GM21381 (cell line): ENCODE results near the gene PMAIP1.

Experiments
- ATAC-seq: cut with Tn5 transposase; IDR thresholded peaks from one replicate; pipeline ENCODE4 v1.9.1; 2021; ENCODE audit warnings: mild to moderate bottlenecking, moderate library complexity; ENCODE audit not compliant: unreplicated experiment

Gene PMAIP1

DNA sequence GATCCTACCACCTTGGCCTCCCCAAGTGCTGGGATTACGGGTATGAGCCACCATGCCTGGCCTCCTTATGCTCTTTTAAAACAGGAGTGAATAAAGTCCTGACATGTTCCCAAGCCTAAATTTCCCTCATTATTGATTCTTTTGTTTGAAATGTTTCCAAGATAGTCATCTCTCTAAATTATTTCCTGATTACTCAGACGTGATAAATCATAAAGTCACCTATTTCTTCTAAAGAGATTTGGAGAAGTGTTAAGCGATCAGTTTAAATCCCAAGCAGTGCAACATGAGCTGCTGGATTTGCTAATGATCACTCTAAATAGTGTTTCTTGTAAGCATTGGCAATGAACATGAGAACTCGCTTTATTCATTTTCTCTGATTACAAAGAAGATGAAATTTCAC lies 51.8 kb downstream of the PMAIP1 start:
- ATAC-seq, result no peak

GRCh38 chr18:59952283-59953007 lies 52.6 kb downstream of the PMAIP1 start:
- ATAC-seq, result no peak
